Measurements from ENCODE around the gene CBFA2T3. TPM values are rescaled to one million over a fixed set of nuclear protein-coding genes. Genes with fewer than 3 reads are reported as not detected.

Gene CBFA2T3
- total RNA-seq, 2 donors from 2014 or later, result 10.1 to 10.5 TPM

- H3K27me3 ChIP-seq, result no peaks in the 10 kb centered on the region
- H3K4me3 ChIP-seq, result no peak overlapping the region
- intact Hi-C loops (cut with DNase I), result no loop called here
- no peak for DNase-seq
- H3K4me1 ChIP-seq, result peaks cover 2% of the 10 kb centered on the region
- no peaks in the 10 kb centered on the region for H3K36me3 ChIP-seq
- H3K9ac ChIP-seq (ENCODE audit: low read depth in 2 of 2, low read length in 2 of 2), result no peak overlapping the region
- H3K9me3 ChIP-seq, result no peaks in the 10 kb centered on the region
- no peak for TF ChIP-seq CTCF (IDR thresholded peaks at IDR 0.05)
- no peak overlapping the region for H3K27ac ChIP-seq
Observed at GRCh38 chr16:88930716-88931115, 46.3 kb downstream of the CBFA2T3 start.

- Histone ChIP-seq H3K36me3 (no peaks in the 10 kb centered on the region), H3K27me3 (no peaks in the 10 kb centered on the region), H3K9me3 (no peaks in the 10 kb centered on the region), H3K27ac (no peak overlapping the region), H3K4me3 (no peak overlapping the region), H3K9ac (ENCODE audit: low read depth in 2 of 2, low read length in 2 of 2) (no peak overlapping the region), H3K4me1 (no peaks in the 10 kb centered on the region)
- intact Hi-C loops (cut with DNase I), result no loop called here
- DNase-seq, result peak; percentile 42
- no peak for TF ChIP-seq CTCF (IDR thresholded peaks at IDR 0.05)
Observed at GRCh38 chr16:88929091-88929445, 47.9 kb downstream of the CBFA2T3 start.

GRCh38 chr16:88928405-88929090, 48.5 kb downstream of the CBFA2T3 start:
- Histone ChIP-seq H3K4me3 (no peak overlapping the region), H3K36me3 (no peaks in the 10 kb centered on the region), H3K27ac (no peak overlapping the region), H3K27me3 (no peaks in the 10 kb centered on the region), H3K9ac (ENCODE audit: low read depth in 2 of 2, low read length in 2 of 2) (no peak overlapping the region), H3K9me3 (no peaks in the 10 kb centered on the region), H3K4me1 (peaks cover 4% of the 10 kb centered on the region)
- no peak for TF ChIP-seq CTCF (IDR thresholded peaks at IDR 0.05)
- no peak for DNase-seq
- intact Hi-C loops (cut with DNase I), result no loop called here

- intact Hi-C loops (cut with DNase I), result no loop called here
- no peak for TF ChIP-seq CTCF (IDR thresholded peaks at IDR 0.05)
- Histone ChIP-seq H3K4me1 (peaks cover 7% of the 10 kb centered on the region), H3K9ac (ENCODE audit: low read depth in 2 of 2, low read length in 2 of 2) (no peak overlapping the region), H3K27me3 (no peaks in the 10 kb centered on the region), H3K9me3 (no peaks in the 10 kb centered on the region), H3K4me3 (no peak overlapping the region), H3K36me3 (no peaks in the 10 kb centered on the region), H3K27ac (no peak overlapping the region)
- no peak for DNase-seq
Observed at GRCh38 chr16:88927661-88928060, 49.3 kb downstream of the CBFA2T3 start.

- H3K36me3 ChIP-seq, result no peaks in the 10 kb centered on the region
- H3K9ac ChIP-seq (ENCODE audit: low read depth in 2 of 2, low read length in 2 of 2), result no peak overlapping the region
- DNase-seq, result peak; percentile 48
- peaks cover 10% of the 10 kb centered on the region for H3K4me1 ChIP-seq
- no peak overlapping the region for H3K27ac ChIP-seq
- no peak overlapping the region for H3K4me3 ChIP-seq
- intact Hi-C loops (cut with DNase I), result no loop called here
- no peak for TF ChIP-seq CTCF (IDR thresholded peaks at IDR 0.05)
- no peaks in the 10 kb centered on the region for H3K27me3 ChIP-seq
- no peaks in the 10 kb centered on the region for H3K9me3 ChIP-seq
Observed at GRCh38 chr16:88927010-88927409, 50.0 kb downstream of the CBFA2T3 start.

Measured in colonic mucosa (tissue), 4 donors.